ENCODE results near the gene YWHAE.

GRCh38 chr17:1315891-1316403, 84.1 kb downstream of the YWHAE start:
- TF ChIP-seq POLR2A (IDR thresholded peaks at IDR 0.05) (no peak), CTCF (IDR thresholded peaks at IDR 0.05) (no peak)

Measured in right lobe of liver (tissue), 4 donors.